Measurements from ENCODE around the gene PTK7.

DNA sequence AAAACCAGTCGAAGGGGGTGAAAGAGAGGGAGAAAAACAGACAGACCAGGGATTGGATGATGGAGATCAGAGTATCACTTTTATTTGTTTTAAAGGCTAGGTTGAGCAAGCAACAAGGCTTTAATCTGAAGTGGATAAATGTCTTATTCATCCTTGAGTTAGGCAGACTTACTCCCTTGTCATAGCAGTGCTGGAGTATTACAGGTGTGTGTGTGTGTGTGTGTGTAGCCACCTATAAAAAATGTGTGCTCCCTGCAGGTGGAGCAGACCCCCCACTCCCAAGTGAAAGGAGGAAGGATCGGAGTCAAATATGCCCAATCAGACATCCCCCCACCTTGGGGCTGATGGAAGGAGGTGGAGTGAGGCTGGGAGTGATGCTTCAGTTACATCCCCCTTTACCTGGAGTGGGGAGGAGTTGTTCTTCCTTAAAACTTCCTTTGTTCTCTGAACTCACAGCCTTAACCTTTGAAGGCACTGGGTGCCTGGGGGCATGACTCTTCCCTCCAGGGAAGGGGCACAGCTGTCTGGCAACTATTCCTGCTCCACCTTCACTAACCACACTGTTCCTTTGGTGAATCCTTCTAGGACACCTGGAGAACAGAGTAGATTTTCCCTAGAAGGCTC lies 27.3 kb downstream of the PTK7 start:
- TF ChIP-seq POLR2A (IDR thresholded peaks at IDR 0.05), result no peak
- TF ChIP-seq, protein P1, sequence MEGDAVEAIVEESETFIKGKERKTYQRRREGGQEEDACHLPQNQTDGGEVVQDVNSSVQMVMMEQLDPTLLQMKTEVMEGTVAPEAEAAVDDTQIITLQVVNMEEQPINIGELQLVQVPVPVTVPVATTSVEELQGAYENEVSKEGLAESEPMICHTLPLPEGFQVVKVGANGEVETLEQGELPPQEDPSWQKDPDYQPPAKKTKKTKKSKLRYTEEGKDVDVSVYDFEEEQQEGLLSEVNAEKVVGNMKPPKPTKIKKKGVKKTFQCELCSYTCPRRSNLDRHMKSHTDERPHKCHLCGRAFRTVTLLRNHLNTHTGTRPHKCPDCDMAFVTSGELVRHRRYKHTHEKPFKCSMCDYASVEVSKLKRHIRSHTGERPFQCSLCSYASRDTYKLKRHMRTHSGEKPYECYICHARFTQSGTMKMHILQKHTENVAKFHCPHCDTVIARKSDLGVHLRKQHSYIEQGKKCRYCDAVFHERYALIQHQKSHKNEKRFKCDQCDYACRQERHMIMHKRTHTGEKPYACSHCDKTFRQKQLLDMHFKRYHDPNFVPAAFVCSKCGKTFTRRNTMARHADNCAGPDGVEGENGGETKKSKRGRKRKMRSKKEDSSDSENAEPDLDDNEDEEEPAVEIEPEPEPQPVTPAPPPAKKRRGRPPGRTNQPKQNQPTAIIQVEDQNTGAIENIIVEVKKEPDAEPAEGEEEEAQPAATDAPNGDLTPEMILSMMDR (IDR thresholded peaks at IDR 0.05), result no peak
